Adipocyte (in vitro differentiated cells): ENCODE measurements around the gene TNFRSF1B.

Source experiments
- DNase-seq: peaks from one replicate; pipeline ENCODE4 v3.0.0-alpha.2; 2015; ENCODE audit warnings: low read depth
- H3K27me3 ChIP-seq: replicated peaks from 2 replicates; pipeline ENCODE4 v1.7.0; 2013; ENCODE audit warnings: mild to moderate bottlenecking, low read length, moderate library complexity; ENCODE audit not compliant: control insufficient read depth, insufficient read depth
- H3K36me3 ChIP-seq: 2 replicates; pipeline ENCODE4 v1.7.0; 2013; ENCODE audit warnings: low read length, mild to moderate bottlenecking, moderate library complexity; ENCODE audit not compliant: control insufficient read depth, insufficient read depth, severe bottlenecking
- H3K4me1 ChIP-seq: 2 replicates; pipeline ENCODE4 v1.7.0; 2013; ENCODE audit warnings: mild to moderate bottlenecking, low read length, moderate library complexity; ENCODE audit not compliant: control insufficient read depth, insufficient read depth
- H3K4me3 ChIP-seq: 2 replicates; pipeline ENCODE4 v1.7.0; 2013; ENCODE audit warnings: mild to moderate bottlenecking, low read length, moderate library complexity
- H3K9ac ChIP-seq: 2 replicates; pipeline ENCODE4 v1.7.0; 2013; ENCODE audit warnings: mild to moderate bottlenecking, low read length, moderate library complexity
- H3K9me3 ChIP-seq: 2 replicates; pipeline ENCODE4 v1.7.0; 2013; ENCODE audit warnings: mild to moderate bottlenecking, low read length, moderate library complexity; ENCODE audit not compliant: control insufficient read depth

Gene TNFRSF1B

GRCh38 chr1:12191242-12192032 lies 24.6 kb downstream of the TNFRSF1B start:
- peaks cover 16% of the 10 kb centered on the region for H3K4me1 ChIP-seq
- no peak overlapping the region for H3K9ac ChIP-seq

GRCh38 chr1:12194666-12195216 lies 27.9 kb downstream of the TNFRSF1B start:
- no peaks in the 10 kb centered on the region for H3K9me3 ChIP-seq
- DNase-seq = no peak
- no peak overlapping the region for H3K9ac ChIP-seq
- peaks cover 15% of the 10 kb centered on the region for H3K36me3 ChIP-seq
- H3K27me3 ChIP-seq = no peaks in the 10 kb centered on the region
- no peaks in the 10 kb centered on the region for H3K4me1 ChIP-seq
- no peak overlapping the region for H3K4me3 ChIP-seq

More at GRCh38 chr1:12191242-12192032, 24.6 kb downstream of the TNFRSF1B start:
- H3K36me3 ChIP-seq = peaks cover 15% of the 10 kb centered on the region
- no peak for DNase-seq
- no peak overlapping the region for H3K4me3 ChIP-seq
- H3K9me3 ChIP-seq = no peaks in the 10 kb centered on the region
- no peaks in the 10 kb centered on the region for H3K27me3 ChIP-seq

- H3K4me3 ChIP-seq = no peak overlapping the region
Observed at GRCh38 chr1:12195416-12195815, 28.6 kb downstream of the TNFRSF1B start.

GRCh38 chr1:12196641-12197482 lies 30.1 kb downstream of the TNFRSF1B start:
- DNase-seq = no peak
- no peaks in the 10 kb centered on the region for H3K27me3 ChIP-seq
- H3K9ac ChIP-seq = no peak overlapping the region
- no peak overlapping the region for H3K4me3 ChIP-seq
- H3K4me1 ChIP-seq = no peaks in the 10 kb centered on the region
- no peaks in the 10 kb centered on the region for H3K9me3 ChIP-seq
- peaks cover 17% of the 10 kb centered on the region for H3K36me3 ChIP-seq

More at GRCh38 chr1:12195416-12195815, 28.6 kb downstream of the TNFRSF1B start:
- Histone ChIP-seq H3K27me3 (no peaks in the 10 kb centered on the region), H3K36me3 (peaks cover 15% of the 10 kb centered on the region), H3K9me3 (no peaks in the 10 kb centered on the region), H3K9ac (no peak overlapping the region), H3K4me1 (no peaks in the 10 kb centered on the region)
- DNase-seq = no peak

- H3K4me1 ChIP-seq = no peaks in the 10 kb centered on the region
- DNase-seq = no peak
- peaks cover 23% of the 10 kb centered on the region for H3K36me3 ChIP-seq
- H3K9ac ChIP-seq = no peak overlapping the region
- H3K27me3 ChIP-seq = no peaks in the 10 kb centered on the region
- H3K4me3 ChIP-seq = no peak overlapping the region
- no peaks in the 10 kb centered on the region for H3K9me3 ChIP-seq
Observed at GRCh38 chr1:12197483-12197880, 30.7 kb downstream of the TNFRSF1B start.

- Histone ChIP-seq H3K36me3 (peaks cover 18% of the 10 kb centered on the region), H3K9ac (no peak overlapping the region), H3K4me1 (no peaks in the 10 kb centered on the region), H3K9me3 (no peaks in the 10 kb centered on the region), H3K4me3 (no peak overlapping the region), H3K27me3 (no peaks in the 10 kb centered on the region)
- no peak for DNase-seq
Observed at GRCh38 chr1:12200208-12200607, 33.4 kb downstream of the TNFRSF1B start.

GRCh38 chr1:12201352-12202189 lies 34.8 kb downstream of the TNFRSF1B start:
- no peak for DNase-seq
- H3K4me3 ChIP-seq = no peak overlapping the region

GRCh38 chr1:12202190-12202497 lies 35.4 kb downstream of the TNFRSF1B start:
- H3K4me1 ChIP-seq = no peaks in the 10 kb centered on the region
- no peak overlapping the region for H3K4me3 ChIP-seq
- H3K9ac ChIP-seq = no peak overlapping the region
- no peaks in the 10 kb centered on the region for H3K9me3 ChIP-seq
- peaks cover 19% of the 10 kb centered on the region for H3K36me3 ChIP-seq
- DNase-seq = no peak
- no peaks in the 10 kb centered on the region for H3K27me3 ChIP-seq

More at GRCh38 chr1:12201352-12202189, 34.8 kb downstream of the TNFRSF1B start:
- no peaks in the 10 kb centered on the region for H3K9me3 ChIP-seq
- H3K4me1 ChIP-seq = no peaks in the 10 kb centered on the region
- no peaks in the 10 kb centered on the region for H3K27me3 ChIP-seq
- peaks cover 18% of the 10 kb centered on the region for H3K36me3 ChIP-seq
- H3K9ac ChIP-seq = no peak overlapping the region

- no peaks in the 10 kb centered on the region for H3K4me1 ChIP-seq
Observed at GRCh38 chr1:12202577-12202976, 35.8 kb downstream of the TNFRSF1B start.

GRCh38 chr1:12203216-12204007 lies 36.6 kb downstream of the TNFRSF1B start:
- H3K9ac ChIP-seq = no peak overlapping the region
- H3K4me1 ChIP-seq = no peaks in the 10 kb centered on the region
- H3K9me3 ChIP-seq = no peaks in the 10 kb centered on the region
- H3K4me3 ChIP-seq = no peak overlapping the region
- peaks cover 21% of the 10 kb centered on the region for H3K36me3 ChIP-seq
- no peak for DNase-seq
- no peaks in the 10 kb centered on the region for H3K27me3 ChIP-seq

More at GRCh38 chr1:12202577-12202976, 35.8 kb downstream of the TNFRSF1B start:
- Histone ChIP-seq H3K27me3 (no peaks in the 10 kb centered on the region), H3K4me3 (no peak overlapping the region), H3K9me3 (no peaks in the 10 kb centered on the region), H3K9ac (no peak overlapping the region), H3K36me3 (peaks cover 21% of the 10 kb centered on the region)
- no peak for DNase-seq
